ENCODE data around the gene GSTM5. TPM values are rescaled to one million over a fixed set of nuclear protein-coding genes. Genes with fewer than 3 reads are reported as not detected.

GSTM5 gene
- polyA plus RNA-seq, 1 donor, result 7.2 TPM

DNA sequence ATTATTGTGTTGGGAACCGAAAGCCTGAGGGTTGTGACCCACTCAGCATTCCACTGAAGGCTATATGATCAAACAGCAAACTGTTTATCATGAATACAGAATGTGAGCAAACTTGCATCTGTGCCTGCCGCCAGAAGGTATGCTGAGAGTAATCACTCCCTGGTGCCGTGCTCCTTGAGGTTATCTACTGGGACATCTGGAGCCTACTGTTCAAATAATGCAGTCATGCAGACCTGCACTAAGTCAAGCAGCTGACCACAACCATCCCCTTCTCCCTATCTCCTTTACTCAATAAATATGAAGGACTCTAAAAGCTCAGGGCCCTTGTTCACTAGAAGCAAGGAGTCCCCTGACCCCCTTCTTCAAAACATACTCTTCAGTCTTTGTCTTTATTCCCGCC is 13.5 kb downstream of the GSTM5 start:
- Histone ChIP-seq H3K4me3 (ENCODE audit: low read length) (no peak overlapping the region), H3K27me3 (ENCODE audit: control insufficient read depth, insufficient read depth, low read length) (no peaks in the 10 kb centered on the region), H3K4me1 (ENCODE audit: control insufficient read depth, insufficient read depth, low read length) (peaks cover 17% of the 10 kb centered on the region), H3K27ac (ENCODE audit: low read length) (no peak overlapping the region), H3K36me3 (ENCODE audit: control insufficient read depth, insufficient read depth, low read length) (no peaks in the 10 kb centered on the region), H3K9me3 (ENCODE audit: control insufficient read depth, low read depth, low read length) (no peaks in the 10 kb centered on the region)
- WGBS (ENCODE audit: insufficient coverage, low lambda C conversion rate), result 100% methylated on average over 1 of the region's 4 CpGs
- no peak for DNase-seq

DNA sequence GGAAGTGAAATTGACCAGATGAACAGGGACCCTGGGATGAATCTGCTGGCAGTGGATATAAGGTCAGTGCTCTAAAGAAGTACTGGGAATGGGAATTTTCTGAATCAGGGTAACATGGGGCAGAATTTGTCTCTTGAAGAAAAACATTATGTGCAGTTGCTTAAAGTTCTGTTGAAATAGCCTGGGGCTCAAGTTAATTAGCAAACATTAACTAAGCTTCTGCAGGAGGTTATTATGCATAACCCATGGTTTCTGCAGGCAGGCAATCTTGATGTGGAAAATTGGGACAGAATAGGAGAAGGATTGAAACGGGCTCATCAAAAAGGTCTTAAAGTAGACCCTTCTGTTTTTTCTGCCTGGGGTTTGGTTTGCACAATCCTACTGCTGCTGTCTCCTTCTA is 14.0 kb downstream of the GSTM5 start:
- Histone ChIP-seq H3K9me3 (ENCODE audit: control insufficient read depth, low read depth, low read length) (no peaks in the 10 kb centered on the region), H3K4me1 (ENCODE audit: control insufficient read depth, insufficient read depth, low read length) (peaks cover 13% of the 10 kb centered on the region), H3K27ac (ENCODE audit: low read length) (no peak overlapping the region), H3K27me3 (ENCODE audit: control insufficient read depth, insufficient read depth, low read length) (no peaks in the 10 kb centered on the region), H3K4me3 (ENCODE audit: low read length) (no peak overlapping the region), H3K36me3 (ENCODE audit: control insufficient read depth, insufficient read depth, low read length) (no peaks in the 10 kb centered on the region)
- no peak for DNase-seq
- no CpG with 5 or more reads among the region's 1 CpG for WGBS (ENCODE audit: insufficient coverage, low lambda C conversion rate)

DNA sequence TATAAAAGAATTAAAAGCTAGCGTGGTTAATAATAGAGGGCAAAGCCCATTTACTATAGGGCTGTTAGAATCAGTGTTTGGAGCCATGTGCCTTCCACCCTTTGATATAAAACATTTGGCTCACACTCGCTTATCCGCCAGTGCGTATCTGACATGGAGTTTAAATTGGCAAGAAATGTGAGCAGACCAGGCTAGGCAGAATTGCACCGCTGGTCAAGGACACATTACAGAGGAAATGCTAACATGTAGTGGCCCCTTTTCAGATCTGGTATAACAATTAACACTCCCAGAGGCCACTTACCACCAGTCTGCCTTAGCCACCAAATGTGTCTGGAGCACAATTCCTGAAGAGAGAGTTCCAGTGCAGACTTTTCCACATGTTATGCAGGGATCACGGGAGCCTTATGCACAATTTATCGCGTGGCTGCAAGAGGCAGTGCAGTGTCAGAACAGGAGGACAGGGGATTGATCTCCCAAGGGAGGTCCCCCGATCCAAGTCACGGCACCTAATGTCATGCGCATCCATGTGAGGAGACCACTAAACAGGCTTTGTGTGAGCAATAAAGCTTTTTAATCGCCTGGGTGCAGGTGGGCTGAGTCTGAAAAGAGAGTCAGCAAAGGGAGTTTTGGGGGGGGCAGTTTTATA is 14.8 kb downstream of the GSTM5 start:
- Histone ChIP-seq H3K4me1 (ENCODE audit: control insufficient read depth, insufficient read depth, low read length) (peaks cover 18% of the 10 kb centered on the region), H3K27ac (ENCODE audit: low read length) (no peak overlapping the region), H3K27me3 (ENCODE audit: control insufficient read depth, insufficient read depth, low read length) (no peaks in the 10 kb centered on the region), H3K36me3 (ENCODE audit: control insufficient read depth, insufficient read depth, low read length) (no peaks in the 10 kb centered on the region), H3K9me3 (ENCODE audit: control insufficient read depth, low read depth, low read length) (no peaks in the 10 kb centered on the region), H3K4me3 (ENCODE audit: low read length) (no peak overlapping the region)
- WGBS (ENCODE audit: insufficient coverage, low lambda C conversion rate), result no CpG with 5 or more reads among the region's 12 CpGs
- no peak for DNase-seq

DNA sequence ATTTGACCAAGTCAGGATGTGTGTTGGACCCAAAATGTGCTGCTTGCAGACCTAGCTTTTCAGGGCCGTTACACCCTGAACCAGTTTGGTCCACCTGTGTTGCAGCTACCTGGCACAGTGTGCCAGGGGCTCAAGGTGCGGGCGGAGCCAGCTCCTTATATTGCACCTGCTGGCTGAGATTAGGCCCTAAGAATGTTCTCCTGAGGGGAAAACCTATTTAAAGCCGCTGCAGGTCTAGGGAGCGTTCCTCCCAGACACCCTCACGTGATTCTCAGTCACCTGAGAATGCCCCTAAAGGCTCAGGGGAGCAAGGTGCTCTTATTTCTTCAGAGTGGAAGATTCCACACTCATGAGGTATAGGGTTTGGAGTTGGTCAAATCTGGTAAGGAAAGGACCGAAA is 16.8 kb downstream of the GSTM5 start:
- Histone ChIP-seq H3K27me3 (ENCODE audit: control insufficient read depth, insufficient read depth, low read length) (no peaks in the 10 kb centered on the region), H3K36me3 (ENCODE audit: control insufficient read depth, insufficient read depth, low read length) (no peaks in the 10 kb centered on the region), H3K9me3 (ENCODE audit: control insufficient read depth, low read depth, low read length) (no peaks in the 10 kb centered on the region), H3K27ac (ENCODE audit: low read length) (peak overlapping the region; percentile 38), H3K4me1 (ENCODE audit: control insufficient read depth, insufficient read depth, low read length) (peaks cover 36% of the 10 kb centered on the region), H3K4me3 (ENCODE audit: low read length) (no peak overlapping the region)
- DNase-seq, result peak; percentile 62 to 86
- no CpG with 5 or more reads among the region's 7 CpGs for WGBS (ENCODE audit: insufficient coverage, low lambda C conversion rate)

DNA sequence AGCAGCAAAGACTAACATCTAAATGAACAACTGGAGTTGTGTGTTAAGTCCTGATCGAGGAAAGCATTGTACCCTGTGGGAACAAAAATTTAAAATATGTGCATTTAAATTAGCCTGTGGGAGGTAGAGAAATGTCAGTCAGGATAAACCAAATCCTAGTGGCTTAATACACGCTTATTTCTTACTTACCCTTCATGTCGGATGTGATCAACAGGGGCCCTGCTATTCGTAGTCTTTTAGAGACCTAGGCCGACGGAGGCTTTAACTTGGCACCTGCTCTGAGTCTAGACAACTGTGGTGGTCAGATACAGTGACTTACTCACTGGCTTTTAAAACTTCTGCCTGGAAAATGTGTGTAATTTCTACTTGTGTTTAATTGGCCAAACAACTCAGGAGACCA is 18.6 kb downstream of the GSTM5 start:
- Histone ChIP-seq H3K4me3 (ENCODE audit: low read length) (no peak overlapping the region), H3K9me3 (ENCODE audit: control insufficient read depth, low read depth, low read length) (no peaks in the 10 kb centered on the region), H3K36me3 (ENCODE audit: control insufficient read depth, insufficient read depth, low read length) (peaks cover 2% of the 10 kb centered on the region), H3K4me1 (ENCODE audit: control insufficient read depth, insufficient read depth, low read length) (peaks cover 36% of the 10 kb centered on the region), H3K27me3 (ENCODE audit: control insufficient read depth, insufficient read depth, low read length) (no peaks in the 10 kb centered on the region), H3K27ac (ENCODE audit: low read length) (no peak overlapping the region)
- no peak for DNase-seq
- WGBS (ENCODE audit: insufficient coverage, low lambda C conversion rate), result 40% methylated on average over 1 of the region's 6 CpGs

DNA sequence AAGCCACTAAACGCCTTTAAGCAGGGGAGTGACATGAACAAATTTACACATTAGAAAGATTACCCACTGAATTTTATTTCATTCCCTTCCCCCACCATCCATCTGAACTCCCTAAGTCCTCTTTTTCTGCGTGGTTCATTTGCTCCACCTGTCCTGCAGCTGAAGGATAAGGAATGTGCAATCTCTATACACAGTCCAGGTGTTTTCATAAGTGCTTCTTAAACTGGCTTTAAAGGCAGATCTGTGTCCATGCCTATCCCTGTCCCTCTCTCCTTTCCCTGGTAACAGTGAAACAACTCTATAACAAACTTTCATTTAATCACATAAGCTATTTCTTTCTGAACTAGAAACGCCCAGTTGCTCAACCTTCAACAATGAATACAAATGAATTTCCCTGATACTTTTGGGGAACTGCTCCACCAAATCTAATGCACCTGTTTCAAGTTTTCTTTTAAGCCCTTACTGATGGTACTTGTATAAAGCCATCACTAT is 20.4 kb downstream of the GSTM5 start:
- DNase-seq, result no peak
- peak overlapping the region; percentile 76 for H3K27ac ChIP-seq (ENCODE audit: low read length)

DNA sequence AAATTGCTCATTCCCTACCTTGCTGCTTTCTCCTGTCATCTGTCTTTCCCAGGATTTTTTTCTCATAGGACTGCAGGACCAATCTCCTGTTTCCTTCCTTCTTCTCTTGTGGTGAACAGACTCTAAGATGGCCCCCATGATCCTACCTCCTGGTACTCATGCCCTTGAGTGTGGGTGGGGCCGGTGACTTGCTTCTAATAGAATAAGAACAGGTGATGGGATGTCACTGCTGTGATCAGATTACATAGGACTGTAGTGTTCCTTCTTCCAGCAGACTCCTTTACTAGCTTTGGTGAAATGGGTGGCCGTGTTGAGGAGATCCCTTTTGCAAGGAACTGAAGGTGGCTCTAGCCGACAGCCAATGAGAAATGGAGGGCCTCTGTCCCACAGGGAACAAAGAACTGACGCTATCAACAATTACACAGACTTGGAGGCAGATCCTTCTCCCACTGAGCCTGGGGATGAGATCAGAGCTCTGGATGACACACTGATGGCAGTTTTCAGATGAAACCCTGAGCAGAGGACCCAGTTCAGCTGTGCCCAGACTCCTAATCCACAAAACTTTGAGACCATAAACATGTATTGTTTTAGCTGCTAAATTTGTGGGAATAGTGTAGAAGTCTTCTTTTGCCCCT is 21.3 kb downstream of the GSTM5 start:
- no CpG with 5 or more reads among the region's 4 CpGs for WGBS (ENCODE audit: insufficient coverage, low lambda C conversion rate)
- Histone ChIP-seq H3K27me3 (ENCODE audit: control insufficient read depth, insufficient read depth, low read length) (no peaks in the 10 kb centered on the region), H3K4me1 (ENCODE audit: control insufficient read depth, insufficient read depth, low read length) (peaks cover 36% of the 10 kb centered on the region), H3K4me3 (ENCODE audit: low read length) (no peak overlapping the region), H3K9me3 (ENCODE audit: control insufficient read depth, low read depth, low read length) (no peaks in the 10 kb centered on the region), H3K36me3 (ENCODE audit: control insufficient read depth, insufficient read depth, low read length) (peaks cover 23% of the 10 kb centered on the region), H3K27ac (ENCODE audit: low read length) (peak overlapping the region; percentile 76)
- DNase-seq, result peak in 1 of 2 donors; percentile 37

More for the DNA sequence above, 20.4 kb downstream of the GSTM5 start:
- H3K4me3 ChIP-seq (ENCODE audit: low read length), result peak overlapping the region; percentile 17
- no peaks in the 10 kb centered on the region for H3K9me3 ChIP-seq (ENCODE audit: control insufficient read depth, low read depth, low read length)
- peaks cover 14% of the 10 kb centered on the region for H3K36me3 ChIP-seq (ENCODE audit: control insufficient read depth, insufficient read depth, low read length)
- peaks cover 36% of the 10 kb centered on the region for H3K4me1 ChIP-seq (ENCODE audit: control insufficient read depth, insufficient read depth, low read length)
- 18% methylated on average over 2 of the region's 3 CpGs for WGBS (ENCODE audit: insufficient coverage, low lambda C conversion rate)
- H3K27me3 ChIP-seq (ENCODE audit: control insufficient read depth, insufficient read depth, low read length), result no peaks in the 10 kb centered on the region

DNA sequence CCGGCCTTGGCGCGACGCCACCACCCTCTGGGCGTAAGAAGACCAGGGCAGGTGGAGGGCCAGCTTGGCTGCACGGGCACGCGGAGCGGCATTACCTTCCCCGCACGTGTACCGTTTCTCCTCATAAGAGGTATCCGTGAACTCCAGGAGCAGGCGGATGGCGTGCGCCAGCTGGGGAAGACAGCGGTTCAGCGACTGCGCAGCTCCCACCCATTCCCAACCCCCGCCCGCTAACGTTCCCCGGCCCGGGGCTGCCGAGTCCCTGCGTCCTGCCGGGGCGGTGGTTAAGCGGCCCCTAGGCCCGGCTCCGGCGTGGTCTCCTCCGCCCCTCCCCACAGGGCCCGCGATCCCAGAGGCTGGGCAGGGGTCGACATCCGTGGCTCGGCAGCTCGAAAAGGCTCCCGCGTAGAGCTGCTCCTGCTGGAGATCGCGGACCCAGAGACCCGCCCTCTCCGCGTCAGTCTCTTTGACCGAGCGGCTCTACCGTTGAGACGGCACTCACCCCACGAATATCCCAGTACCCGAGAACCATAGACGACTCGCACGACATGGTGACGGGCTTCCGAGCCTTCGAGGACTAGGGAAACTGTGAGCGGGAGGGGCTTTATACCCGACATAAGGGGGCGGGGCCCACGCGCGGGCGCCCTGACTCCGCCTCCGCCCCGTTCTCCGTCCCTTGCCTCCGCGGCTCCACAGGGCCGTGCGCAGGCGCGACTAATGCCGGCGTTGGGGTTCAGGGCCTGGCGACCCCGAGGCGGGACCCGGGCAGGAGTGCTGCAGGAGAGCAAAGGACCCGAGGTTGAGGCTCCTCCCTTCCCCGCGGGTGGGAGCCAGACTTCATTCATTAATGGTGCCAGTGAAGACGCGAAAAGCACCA is 27.9 kb downstream of the GSTM5 start:
- peaks cover 21% of the 10 kb centered on the region for H3K36me3 ChIP-seq (ENCODE audit: control insufficient read depth, insufficient read depth, low read length)
- peak; percentile 78 to 91 for DNase-seq
- WGBS (ENCODE audit: insufficient coverage, low lambda C conversion rate), result no CpG with 5 or more reads among the region's 86 CpGs
- H3K4me1 ChIP-seq (ENCODE audit: control insufficient read depth, insufficient read depth, low read length), result peaks cover 18% of the 10 kb centered on the region
- peak overlapping the region; percentile 83 for H3K27ac ChIP-seq (ENCODE audit: low read length)
- H3K9me3 ChIP-seq (ENCODE audit: control insufficient read depth, low read depth, low read length), result peaks cover 4% of the 10 kb centered on the region
- no peaks in the 10 kb centered on the region for H3K27me3 ChIP-seq (ENCODE audit: control insufficient read depth, insufficient read depth, low read length)
- H3K4me3 ChIP-seq (ENCODE audit: low read length), result peak overlapping the region; percentile 87

DNA sequence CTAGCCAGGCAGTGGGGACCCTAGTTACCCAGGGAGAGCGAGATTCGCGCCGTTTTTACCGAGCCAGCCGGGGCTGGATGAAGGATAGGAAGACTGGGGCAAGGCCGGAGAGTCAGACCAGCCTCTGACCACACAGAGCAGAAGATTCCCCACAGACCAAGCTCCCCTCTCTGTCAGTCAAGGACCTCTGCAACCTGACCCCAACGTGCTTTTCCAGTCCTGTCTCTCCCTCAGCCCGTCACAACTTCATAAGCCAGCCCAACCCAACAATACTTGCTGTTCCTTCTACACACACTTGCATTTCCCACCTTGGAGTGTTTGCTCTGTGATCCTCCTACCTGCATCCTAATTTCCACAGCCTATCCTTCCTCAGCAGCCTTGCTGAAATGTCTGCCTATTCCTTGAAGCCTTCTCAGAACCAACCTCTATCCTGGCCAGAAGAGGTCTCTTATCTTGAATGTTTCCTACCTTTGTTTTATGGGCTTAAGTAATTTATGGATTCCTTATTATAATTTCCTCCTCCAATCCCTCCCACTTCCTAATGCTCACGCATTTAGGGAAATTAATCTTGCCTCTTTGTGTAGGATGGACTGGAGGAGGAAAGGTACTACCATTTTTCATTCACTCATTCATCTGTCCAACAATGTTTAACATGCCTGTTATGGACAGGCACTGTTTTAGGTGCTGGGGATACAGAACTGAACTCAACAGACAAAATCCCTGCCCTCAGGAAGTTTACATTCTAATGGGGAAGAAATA is 28.7 kb downstream of the GSTM5 start, which contains the start of gene GSTM3:
Gene GSTM3, minus strand, starts transcription at position 424 of the 759 bp plus-strand sequence. CDS start 751 bp downstream, outside the sequence.
- Histone ChIP-seq H3K27ac (ENCODE audit: low read length) (peak within 1 kb of the TSS; percentile 83), H3K4me3 (ENCODE audit: low read length) (peak within 1 kb of the TSS; percentile 87), H3K36me3 (ENCODE audit: control insufficient read depth, insufficient read depth, low read length) (peaks cover 21% of the 10 kb centered on the region), H3K9me3 (ENCODE audit: control insufficient read depth, low read depth, low read length) (peaks cover 4% of the 10 kb centered on the region), H3K27me3 (ENCODE audit: control insufficient read depth, insufficient read depth, low read length) (no peaks in the 10 kb centered on the region), H3K4me1 (ENCODE audit: control insufficient read depth, insufficient read depth, low read length) (peaks cover 18% of the 10 kb centered on the region)
- WGBS (ENCODE audit: insufficient coverage, low lambda C conversion rate), result no CpG with 5 or more reads among the region's 10 CpGs
- DNase-seq, result peak in 1 of 2 donors; percentile 64
